Measurements from ENCODE around the gene KCNC1. TPM values are rescaled to one million over a fixed set of nuclear protein-coding genes. Genes with fewer than 3 reads are reported as not detected.

The KCNC1 gene
- total RNA-seq, 1 donor from 2014 or later, result not detected

DNA sequence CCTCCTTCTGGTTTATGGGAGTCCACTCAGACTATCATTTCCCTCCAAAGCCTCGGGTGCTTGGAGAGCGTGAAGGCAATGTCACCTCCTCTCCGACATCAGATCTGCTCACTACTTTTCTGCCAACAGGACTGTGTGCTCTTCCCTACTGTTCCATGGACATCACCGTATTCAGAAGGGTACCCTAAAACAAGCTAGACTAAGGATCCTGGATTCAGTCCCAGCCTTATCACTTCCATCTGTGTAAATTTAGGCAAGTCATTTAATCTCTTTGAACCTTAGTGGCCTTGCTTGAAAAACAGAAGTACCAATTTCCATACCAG is 78.2 kb downstream of the KCNC1 start:
- Histone ChIP-seq H3K27me3 (ENCODE audit: control insufficient read depth, insufficient read depth, low read length) (no peaks in the 10 kb centered on the region), H3K4me3 (ENCODE audit: low read depth, low read length) (no peak overlapping the region), H3K36me3 (ENCODE audit: control insufficient read depth, insufficient read depth, low read length) (no peaks in the 10 kb centered on the region)
- no peak for DNase-seq (ENCODE audit: low read depth)
- TF ChIP-seq, protein P1, sequence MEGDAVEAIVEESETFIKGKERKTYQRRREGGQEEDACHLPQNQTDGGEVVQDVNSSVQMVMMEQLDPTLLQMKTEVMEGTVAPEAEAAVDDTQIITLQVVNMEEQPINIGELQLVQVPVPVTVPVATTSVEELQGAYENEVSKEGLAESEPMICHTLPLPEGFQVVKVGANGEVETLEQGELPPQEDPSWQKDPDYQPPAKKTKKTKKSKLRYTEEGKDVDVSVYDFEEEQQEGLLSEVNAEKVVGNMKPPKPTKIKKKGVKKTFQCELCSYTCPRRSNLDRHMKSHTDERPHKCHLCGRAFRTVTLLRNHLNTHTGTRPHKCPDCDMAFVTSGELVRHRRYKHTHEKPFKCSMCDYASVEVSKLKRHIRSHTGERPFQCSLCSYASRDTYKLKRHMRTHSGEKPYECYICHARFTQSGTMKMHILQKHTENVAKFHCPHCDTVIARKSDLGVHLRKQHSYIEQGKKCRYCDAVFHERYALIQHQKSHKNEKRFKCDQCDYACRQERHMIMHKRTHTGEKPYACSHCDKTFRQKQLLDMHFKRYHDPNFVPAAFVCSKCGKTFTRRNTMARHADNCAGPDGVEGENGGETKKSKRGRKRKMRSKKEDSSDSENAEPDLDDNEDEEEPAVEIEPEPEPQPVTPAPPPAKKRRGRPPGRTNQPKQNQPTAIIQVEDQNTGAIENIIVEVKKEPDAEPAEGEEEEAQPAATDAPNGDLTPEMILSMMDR (IDR thresholded peaks at IDR 0.05; ENCODE audit: insufficient read depth, low read length, poor library complexity, severe bottlenecking), result no peak

DNA sequence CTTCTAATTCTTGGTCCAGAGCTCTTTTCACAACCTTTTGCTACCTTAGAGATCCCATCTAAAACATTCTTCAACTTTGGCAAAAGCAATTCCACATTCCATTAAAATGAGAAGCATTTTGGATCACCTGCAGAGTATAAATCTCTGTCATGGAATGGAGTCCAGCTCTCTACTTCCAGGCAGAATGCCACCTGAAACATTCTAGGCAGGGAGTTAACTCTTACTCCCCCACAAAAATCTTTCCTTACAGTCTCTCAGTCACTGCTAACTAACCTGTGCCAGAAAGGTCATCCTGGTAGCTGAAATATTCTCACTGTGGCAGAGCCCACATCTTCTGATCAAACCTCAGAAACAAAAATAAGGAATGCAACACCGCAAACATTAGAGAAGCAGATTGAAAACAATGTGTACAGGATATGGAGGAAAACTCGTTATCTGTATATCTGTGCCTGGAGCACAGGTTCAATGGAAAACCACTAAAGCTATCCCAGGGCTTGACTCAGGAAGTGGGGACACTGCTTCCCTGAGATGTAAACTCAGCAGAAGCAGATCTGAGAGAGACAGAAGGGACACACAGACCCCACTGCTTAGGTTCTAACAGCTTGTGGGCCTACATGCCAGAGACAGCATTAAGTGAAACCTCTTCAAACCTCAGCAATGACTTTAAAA is 78.9 kb downstream of the KCNC1 start:
- Histone ChIP-seq H3K27me3 (ENCODE audit: control insufficient read depth, insufficient read depth, low read length) (no peaks in the 10 kb centered on the region), H3K36me3 (ENCODE audit: control insufficient read depth, insufficient read depth, low read length) (no peaks in the 10 kb centered on the region), H3K4me3 (ENCODE audit: low read depth, low read length) (no peak overlapping the region)
- DNase-seq (ENCODE audit: low read depth), result no peak
- TF ChIP-seq, protein P1 (IDR thresholded peaks at IDR 0.05; ENCODE audit: insufficient read depth, low read length, poor library complexity, severe bottlenecking), result no peak

DNA sequence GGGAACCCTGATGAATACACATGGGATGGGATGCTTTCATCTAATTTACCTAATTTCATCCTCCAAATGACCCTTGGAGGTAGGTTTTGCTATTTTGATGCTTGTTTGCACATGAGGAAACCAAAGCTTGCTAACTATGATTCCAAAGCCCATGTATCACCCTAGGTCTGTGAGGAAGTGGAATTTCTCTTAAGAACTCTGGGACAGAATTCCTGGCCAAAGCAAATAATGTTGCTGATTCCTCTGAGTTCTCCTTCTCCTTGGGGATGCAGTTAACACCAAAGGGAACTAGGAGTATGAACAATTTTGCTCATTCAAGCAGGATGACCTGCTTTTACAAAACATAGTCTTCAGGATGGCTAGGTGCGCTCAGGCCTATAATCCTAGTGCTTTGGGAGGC is 80.0 kb downstream of the KCNC1 start:
- no peak for DNase-seq (ENCODE audit: low read depth)
- TF ChIP-seq, protein P1 (IDR thresholded peaks at IDR 0.05; ENCODE audit: insufficient read depth, low read length, poor library complexity, severe bottlenecking), result no peak

DNA sequence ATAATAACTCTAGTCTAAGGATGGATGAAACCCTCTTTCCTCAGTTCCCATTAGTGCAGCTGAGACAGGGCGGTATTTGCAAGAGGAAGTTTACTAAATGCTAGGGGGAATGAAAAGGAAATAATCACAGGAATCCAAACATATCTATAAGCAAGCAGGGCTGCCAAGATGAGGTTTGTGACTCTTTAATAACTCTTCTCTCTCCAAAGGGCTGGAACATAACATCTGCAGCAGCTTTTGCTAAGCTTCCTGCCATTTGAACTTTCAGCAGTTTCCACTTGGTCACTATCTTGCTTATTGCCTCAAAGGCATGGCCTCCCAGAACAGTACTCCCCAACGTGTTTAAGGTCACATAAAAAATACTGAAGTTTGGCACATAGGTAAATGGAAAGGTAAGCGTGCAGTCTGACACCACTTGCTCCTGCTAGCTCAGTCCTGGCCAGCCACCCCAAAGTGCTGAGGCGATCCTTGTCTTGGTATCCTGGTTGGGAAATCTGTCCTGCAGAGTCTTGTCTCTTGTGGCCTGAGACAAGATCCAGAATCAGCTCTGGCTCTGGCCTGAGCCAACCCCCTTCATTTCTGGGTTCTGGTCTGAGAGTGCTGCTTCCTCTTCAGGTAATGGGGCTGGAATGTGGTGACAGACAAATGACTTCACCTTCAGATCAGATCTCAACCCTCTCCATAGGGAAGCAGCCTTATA is 81.8 kb downstream of the KCNC1 start:
- H3K4me3 ChIP-seq (ENCODE audit: low read depth, low read length), result no peak overlapping the region
- no peak for DNase-seq (ENCODE audit: low read depth)
- H3K36me3 ChIP-seq (ENCODE audit: control insufficient read depth, insufficient read depth, low read length), result no peaks in the 10 kb centered on the region
- TF ChIP-seq, protein P1 (IDR thresholded peaks at IDR 0.05; ENCODE audit: insufficient read depth, low read length, poor library complexity, severe bottlenecking), result no peak
- no peaks in the 10 kb centered on the region for H3K27me3 ChIP-seq (ENCODE audit: control insufficient read depth, insufficient read depth, low read length)

More for the DNA sequence above, 80.0 kb downstream of the KCNC1 start:
- no peak overlapping the region for H3K4me3 ChIP-seq (ENCODE audit: low read depth, low read length)
- H3K36me3 ChIP-seq (ENCODE audit: control insufficient read depth, insufficient read depth, low read length), result no peaks in the 10 kb centered on the region
- no peaks in the 10 kb centered on the region for H3K27me3 ChIP-seq (ENCODE audit: control insufficient read depth, insufficient read depth, low read length)

DNA sequence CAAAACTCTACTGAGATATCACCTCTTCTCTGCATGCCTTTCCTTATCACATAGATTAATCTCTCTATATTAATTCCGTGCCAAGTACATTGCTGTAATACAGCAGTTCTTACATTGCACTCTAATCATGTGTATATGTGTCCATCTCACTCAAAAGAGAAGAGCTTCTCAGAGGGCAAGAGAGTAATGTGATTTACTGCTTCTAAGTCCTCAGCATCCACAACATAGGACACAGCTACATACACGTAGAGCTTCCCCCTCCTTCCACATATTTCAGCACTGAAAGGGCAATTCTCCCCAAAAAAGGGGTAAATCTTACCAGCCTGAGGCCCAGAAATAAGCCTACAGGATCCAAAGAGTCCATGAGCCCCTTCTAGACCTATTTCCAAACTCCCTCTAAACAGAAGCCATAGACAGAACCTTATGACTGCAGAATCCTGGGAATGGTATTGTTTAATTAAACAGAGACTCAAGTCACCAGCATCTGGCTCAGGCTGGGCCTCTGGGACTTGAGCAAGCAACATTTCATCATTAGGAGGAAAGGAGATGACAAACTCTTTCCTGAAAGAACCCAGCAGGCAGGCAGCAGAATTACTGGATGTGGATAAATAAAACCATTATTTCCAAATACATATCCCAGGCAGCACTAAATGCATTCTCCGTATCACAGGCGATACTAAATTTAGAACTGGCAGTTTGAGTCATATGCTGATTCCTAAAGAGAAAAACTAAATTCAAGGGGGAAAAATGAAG is 87.2 kb downstream of the KCNC1 start:
- Histone ChIP-seq H3K4me3 (ENCODE audit: low read depth, low read length) (no peak overlapping the region), H3K36me3 (ENCODE audit: control insufficient read depth, insufficient read depth, low read length) (no peaks in the 10 kb centered on the region), H3K27me3 (ENCODE audit: control insufficient read depth, insufficient read depth, low read length) (no peaks in the 10 kb centered on the region)
- DNase-seq (ENCODE audit: low read depth), result no peak
- TF ChIP-seq, protein P1 (IDR thresholded peaks at IDR 0.05; ENCODE audit: insufficient read depth, low read length, poor library complexity, severe bottlenecking), result no peak

Measured in kidney epithelial cell (primary cell).